ENCODE measurements around the gene GPR132. TPM values are rescaled to one million over a fixed set of nuclear protein-coding genes. Genes with fewer than 3 reads are reported as not detected.

GPR132 gene
- total RNA-seq, 1 donor from 2014 or later, result 0.57 TPM

- Mint-ChIP-seq H3K36me3 (ENCODE audit: insufficient read depth) (no peaks in the 10 kb centered on the region), H3K27me3 (peaks cover 30% of the 10 kb centered on the region), H3K4me3 (ENCODE audit: low read depth) (no peak overlapping the region), H3K27ac (no peak overlapping the region), H3K4me1 (ENCODE audit: low read depth) (peaks cover under 1% of the 10 kb centered on the region), H3K9me3 (ENCODE audit: low read depth) (no peaks in the 10 kb centered on the region)
- no peak for TF ChIP-seq CTCF (IDR thresholded peaks at IDR 0.05; ENCODE audit: unreplicated experiment)
- DNase-seq (ENCODE audit: low spot score, unreplicated experiment), result no peak
Observed at GRCh38 chr14:105026802-105027563, 38.2 kb downstream of the GPR132 start.

DNA sequence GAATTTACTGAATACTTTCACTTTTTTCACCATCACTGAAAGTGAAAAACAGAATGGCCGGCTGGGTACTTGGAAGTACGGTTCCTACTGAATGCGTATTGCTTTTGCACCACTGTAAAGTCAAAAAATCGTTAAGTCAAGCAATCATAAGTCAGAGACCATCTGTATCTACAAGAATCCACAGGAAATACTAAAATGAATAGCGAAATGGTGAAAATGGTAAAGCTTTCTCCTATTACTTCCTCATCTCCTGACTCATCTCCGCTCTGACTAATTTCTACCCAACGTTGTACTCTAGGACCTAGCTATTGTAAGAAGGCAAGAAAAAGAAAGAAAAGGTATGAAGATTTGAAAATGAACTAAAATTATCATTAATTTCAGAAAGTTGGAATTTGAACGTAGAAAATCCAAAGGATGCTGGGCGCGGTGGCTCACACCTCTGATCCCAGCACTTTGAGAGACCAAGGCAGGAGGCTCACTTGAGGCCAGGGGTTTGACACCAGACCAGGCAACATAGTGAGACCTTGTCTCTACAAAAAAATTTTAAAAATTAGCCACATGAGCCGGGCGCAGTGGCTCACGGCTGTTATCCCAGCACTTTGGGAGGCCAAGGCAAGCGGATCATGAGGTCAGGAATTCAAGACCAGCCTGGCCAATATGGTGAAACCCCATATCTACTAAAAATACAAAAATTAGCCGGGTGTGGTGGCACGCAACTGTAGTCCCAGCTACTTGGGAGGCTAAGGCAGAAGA, 39.0 kb downstream of the GPR132 start:
- no peaks in the 10 kb centered on the region for H3K9me3 Mint-ChIP-seq (ENCODE audit: low read depth)
- H3K27ac Mint-ChIP-seq, result no peak overlapping the region
- H3K4me3 Mint-ChIP-seq (ENCODE audit: low read depth), result no peak overlapping the region
- H3K4me1 Mint-ChIP-seq (ENCODE audit: low read depth), result peaks cover 5% of the 10 kb centered on the region
- no peak for DNase-seq (ENCODE audit: low spot score, unreplicated experiment)
- H3K36me3 Mint-ChIP-seq (ENCODE audit: insufficient read depth), result no peaks in the 10 kb centered on the region
- no peak for TF ChIP-seq CTCF (IDR thresholded peaks at IDR 0.05; ENCODE audit: unreplicated experiment)
- H3K27me3 Mint-ChIP-seq, result peaks cover 26% of the 10 kb centered on the region

DNA sequence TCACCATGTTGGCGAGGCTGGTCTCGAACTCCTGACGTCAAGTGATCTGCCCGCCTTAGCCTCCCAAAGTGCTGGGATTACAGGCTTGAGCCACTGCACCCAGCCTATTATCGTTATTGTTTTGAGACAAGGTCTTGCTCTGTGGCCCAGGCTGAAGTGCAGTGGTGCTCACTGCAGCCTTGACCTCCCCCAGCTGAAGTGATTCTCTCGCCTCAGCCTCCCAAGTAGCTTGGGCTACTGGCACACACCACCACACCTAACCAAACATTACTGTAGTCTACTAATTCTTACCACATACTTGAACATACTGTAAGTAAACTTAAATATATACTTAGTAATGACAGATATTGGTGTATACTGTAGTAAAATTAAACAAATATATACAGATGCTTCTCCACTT, 39.8 kb downstream of the GPR132 start:
- Mint-ChIP-seq H3K4me1 (ENCODE audit: low read depth) (peaks cover 5% of the 10 kb centered on the region), H3K9me3 (ENCODE audit: low read depth) (no peaks in the 10 kb centered on the region), H3K36me3 (ENCODE audit: insufficient read depth) (no peaks in the 10 kb centered on the region), H3K27me3 (peaks cover 21% of the 10 kb centered on the region), H3K27ac (no peak overlapping the region), H3K4me3 (ENCODE audit: low read depth) (no peak overlapping the region)
- no peak for DNase-seq (ENCODE audit: low spot score, unreplicated experiment)
- no peak for TF ChIP-seq CTCF (IDR thresholded peaks at IDR 0.05; ENCODE audit: unreplicated experiment)

GRCh38 chr14:105023791-105024480, 41.3 kb downstream of the GPR132 start:
- Mint-ChIP-seq H3K4me1 (ENCODE audit: low read depth) (peaks cover 13% of the 10 kb centered on the region), H3K9me3 (ENCODE audit: low read depth) (no peaks in the 10 kb centered on the region), H3K36me3 (ENCODE audit: insufficient read depth) (no peaks in the 10 kb centered on the region), H3K4me3 (ENCODE audit: low read depth) (no peak overlapping the region), H3K27ac (no peak overlapping the region), H3K27me3 (peaks cover 17% of the 10 kb centered on the region)
- no peak for TF ChIP-seq CTCF (IDR thresholded peaks at IDR 0.05; ENCODE audit: unreplicated experiment)
- DNase-seq (ENCODE audit: low spot score, unreplicated experiment), result no peak

GRCh38 chr14:105023144-105023543, 42.1 kb downstream of the GPR132 start:
- H3K36me3 Mint-ChIP-seq (ENCODE audit: insufficient read depth), result no peaks in the 10 kb centered on the region
- H3K9me3 Mint-ChIP-seq (ENCODE audit: low read depth), result no peaks in the 10 kb centered on the region
- no peak for DNase-seq (ENCODE audit: low spot score, unreplicated experiment)
- H3K4me3 Mint-ChIP-seq (ENCODE audit: low read depth), result no peak overlapping the region
- H3K4me1 Mint-ChIP-seq (ENCODE audit: low read depth), result peaks cover 17% of the 10 kb centered on the region
- TF ChIP-seq CTCF (IDR thresholded peaks at IDR 0.05; ENCODE audit: unreplicated experiment), result no peak
- H3K27me3 Mint-ChIP-seq, result peaks cover 9% of the 10 kb centered on the region
- no peak overlapping the region for H3K27ac Mint-ChIP-seq
